ENCODE data around the gene LPCAT3.

LPCAT3 gene

GRCh38 chr12:6980740-6981139 is 37.5 kb downstream of the LPCAT3 start:
- no peak for DNase-seq (ENCODE audit: low read depth, low spot score)
- TF ChIP-seq CTCF (IDR thresholded peaks at IDR 0.05; ENCODE audit: low read depth, low read length): no peak
- in situ Hi-C loops (cut with HindIII; ENCODE audit: low sequenced_read_pairs): no loop called here
- no peak overlapping the region for H3K4me3 ChIP-seq (ENCODE audit: low read depth, low read length)

GRCh38 chr12:6980075-6980474 is 38.2 kb downstream of the LPCAT3 start:
- in situ Hi-C loops (cut with HindIII; ENCODE audit: low sequenced_read_pairs): no loop called here
- no peak for DNase-seq (ENCODE audit: low read depth, low spot score)
- no peak overlapping the region for H3K4me3 ChIP-seq (ENCODE audit: low read depth, low read length)
- no peak for TF ChIP-seq CTCF (IDR thresholded peaks at IDR 0.05; ENCODE audit: low read depth, low read length)

- in situ Hi-C loops (cut with HindIII; ENCODE audit: low sequenced_read_pairs): no loop called here
- no peak for TF ChIP-seq CTCF (IDR thresholded peaks at IDR 0.05; ENCODE audit: low read depth, low read length)
- H3K4me3 ChIP-seq (ENCODE audit: low read depth, low read length): no peak overlapping the region
- DNase-seq (ENCODE audit: low read depth, low spot score): no peak
Measured at GRCh38 chr12:6979453-6979852, 38.8 kb downstream of the LPCAT3 start.

GRCh38 chr12:6979021-6979420 is 39.3 kb downstream of the LPCAT3 start:
- TF ChIP-seq CTCF (IDR thresholded peaks at IDR 0.05; ENCODE audit: low read depth, low read length): no peak
- no peak for DNase-seq (ENCODE audit: low read depth, low spot score)
- H3K4me3 ChIP-seq (ENCODE audit: low read depth, low read length): no peak overlapping the region
- in situ Hi-C loops (cut with HindIII; ENCODE audit: low sequenced_read_pairs): no loop called here

GRCh38 chr12:6978611-6979011 is 39.7 kb downstream of the LPCAT3 start:
- no peak for DNase-seq (ENCODE audit: low read depth, low spot score)
- no peak overlapping the region for H3K4me3 ChIP-seq (ENCODE audit: low read depth, low read length)
- no peak for TF ChIP-seq CTCF (IDR thresholded peaks at IDR 0.05; ENCODE audit: low read depth, low read length)
- in situ Hi-C loops (cut with HindIII; ENCODE audit: low sequenced_read_pairs): no loop called here

GRCh38 chr12:6978188-6978587 is 40.1 kb downstream of the LPCAT3 start:
- TF ChIP-seq CTCF (IDR thresholded peaks at IDR 0.05; ENCODE audit: low read depth, low read length): no peak
- no peak for DNase-seq (ENCODE audit: low read depth, low spot score)
- H3K4me3 ChIP-seq (ENCODE audit: low read depth, low read length): no peak overlapping the region
- in situ Hi-C loops (cut with HindIII; ENCODE audit: low sequenced_read_pairs): no loop called here

GRCh38 chr12:6977653-6978052 is 40.6 kb downstream of the LPCAT3 start:
- no peak for DNase-seq (ENCODE audit: low read depth, low spot score)

More at GRCh38 chr12:6977653-6978052, 40.6 kb downstream of the LPCAT3 start:
- in situ Hi-C loops (cut with HindIII; ENCODE audit: low sequenced_read_pairs): no loop called here
- TF ChIP-seq CTCF (IDR thresholded peaks at IDR 0.05; ENCODE audit: low read depth, low read length): no peak
- no peak overlapping the region for H3K4me3 ChIP-seq (ENCODE audit: low read depth, low read length)
